GM12878 (cell line): ENCODE measurements around the gene TARBP1. TPM values are rescaled to one million over a fixed set of nuclear protein-coding genes. Genes with fewer than 3 reads are reported as not detected.
A peak's percentile ranks its signal among the peaks of the same experiment; 100 is the strongest.

ENCODE experiments used
- BHLHE40 ChIP-seq, 2 experiments: fragments of 450-650 bp in 1 of 2; IDR thresholded peaks; 2 replicates each; pipeline ENCODE4 v1.6.1; 2011 to 2017; ENCODE audit warnings: low read depth in 2 of 2, borderline replicate concordance in 1 of 2, improper control_type of control experiment in 1 of 2, low read length in 1 of 2, mild to moderate bottlenecking in 1 of 2
- CBFB ChIP-seq: IDR thresholded peaks from 2 replicates; pipeline ENCODE4 v1.6.1; 2016; ENCODE audit warnings: antibody characterized with exemption, low read depth
- CREB1 ChIP-seq: IDR thresholded peaks from 2 replicates; pipeline ENCODE4 v1.6.1; 2012; ENCODE audit warnings: low read depth, mild to moderate bottlenecking, inconsistent platforms
- EED ChIP-seq: sonication (generic); IDR thresholded peaks from 2 replicates; pipeline ENCODE4 v1.6.1; 2016; ENCODE audit warnings: antibody characterized with exemption, low read depth
- EP300 ChIP-seq, 2 experiments: fragments of 150-350 bp in 1 of 2; IDR thresholded peaks; 2 replicates each; pipeline ENCODE4 v1.6.1; 2011 to 2012; ENCODE audit warnings: low read depth in 2 of 2, low read length in 2 of 2, borderline replicate concordance in 1 of 2, improper control_type of control experiment in 1 of 2, inconsistent platforms in 1 of 2; ENCODE audit not compliant: control insufficient read depth in 1 of 2
- IKZF2 ChIP-seq, 2 experiments: fragments of 450-650 bp; IDR thresholded peaks; 2 replicates each; pipeline ENCODE4 v1.6.1; 2017; ENCODE audit warnings: mild to moderate bottlenecking in 2 of 2, moderate library complexity in 2 of 2
- JUND ChIP-seq: IDR thresholded peaks from 2 replicates; pipeline ENCODE4 v1.6.1; 2012; ENCODE audit warnings: low read depth, mild to moderate bottlenecking, low read length, improper control_type of control experiment, moderate library complexity
- MEF2A ChIP-seq: IDR thresholded peaks from 2 replicates; pipeline ENCODE4 v1.6.1; 2011; ENCODE audit warnings: low read depth, mild to moderate bottlenecking, low read length, moderate library complexity; ENCODE audit not compliant: insufficient read depth
- MXI1 ChIP-seq: fragments of 150-350 bp; IDR thresholded peaks from 2 replicates; pipeline ENCODE4 v1.6.1; 2011; ENCODE audit warnings: low read depth, mild to moderate bottlenecking, inconsistent platforms, low read length, improper control_type of control experiment
- NFIC ChIP-seq: IDR thresholded peaks from 2 replicates; pipeline ENCODE4 v1.6.1; 2012; ENCODE audit warnings: low read depth, mild to moderate bottlenecking, inconsistent platforms, low read length, moderate library complexity
- NFXL1 ChIP-seq: fragments of 450-650 bp; IDR thresholded peaks from 2 replicates; pipeline ENCODE4 v1.6.1; 2017; ENCODE audit warnings: antibody characterized with exemption, mild to moderate bottlenecking, borderline replicate concordance
- NR2F1 ChIP-seq: fragments of 450-650 bp; conservative IDR thresholded peaks from 2 replicates; pipeline ENCODE4 v1.6.1; 2017; ENCODE audit warnings: mild to moderate bottlenecking
- POLR2A ChIP-seq: IDR thresholded peaks from 2 replicates; pipeline ENCODE4 v1.6.1; 2011; ENCODE audit warnings: low read depth, mild to moderate bottlenecking, low read length
- SMAD1 ChIP-seq: fragments of 450-650 bp; IDR thresholded peaks from 2 replicates; pipeline ENCODE4 v1.6.1; 2018; ENCODE audit warnings: mild to moderate bottlenecking, low read depth; ENCODE audit not compliant: partially characterized antibody
- TARDBP ChIP-seq: IDR thresholded peaks from 2 replicates; pipeline ENCODE4 v1.6.1; 2016; ENCODE audit warnings: borderline replicate concordance
- WRNIP1 ChIP-seq: IDR thresholded peaks from 2 replicates; pipeline ENCODE4 v1.6.1; 2011; ENCODE audit warnings: low read depth, low read length, improper control_type of control experiment, borderline replicate concordance
- ZNF24 ChIP-seq: fragments of 450-650 bp; IDR thresholded peaks from 2 replicates; pipeline ENCODE4 v1.6.1; 2017; ENCODE audit warnings: antibody characterized with exemption, mild to moderate bottlenecking
- polyA plus RNA-seq, 11 experiments: library from polyadenylated mRNA; depleted of rRNA in 4 of 11; unstranded in 6 of 11; stranded (reverse) in 5 of 11; fragments of >200 nt; fragmentation: Nextera tagmentation in 4 of 11; fragmentation: Illumina TruSeq in 1 of 11; extraction: Ambion mirVana in 4 of 11; extraction: Trizol in 1 of 11; gene quantifications; 1 replicate in 1 of 11; 2 replicates in 10 of 11; pipeline versions ENCODE4 v1.2.1 to v1.2.3, GENCODE V29; 2011 to 2016; ENCODE audit warnings: inconsistent platforms in 2 of 11, missing spikeins in 2 of 11, low read depth in 1 of 11
- total RNA-seq, 4 experiments: library from RNA; depleted of rRNA in 3 of 4; stranded (reverse); fragments of >200 nt in 3 of 4; fragmentation: Illumina TruSeq in 1 of 4; extraction: Trizol in 1 of 4; gene quantifications; 2 replicates each; pipeline versions ENCODE4 v1.2.1 to v1.2.3, GENCODE V29; 2013 to 2021
- TF ChIP-seq, protein P1 (sequence below), 3 experiments: IDR thresholded peaks in 2 of 3; conservative IDR thresholded peaks in 1 of 3; 2 replicates each; pipeline ENCODE4 v1.5.1; 2011; ENCODE audit warnings: low read depth in 3 of 3, low read length in 3 of 3, mild to moderate bottlenecking in 3 of 3, control low read depth in 2 of 3, moderate library complexity in 2 of 3, inconsistent platforms in 1 of 3, mixed read lengths in 1 of 3; ENCODE audit not compliant: control insufficient read depth in 2 of 3, insufficient read depth in 1 of 3; ENCODE audit errors: extremely low read depth in 1 of 3
- TF ChIP-seq, protein P2 (sequence below): fragments of 450-650 bp; IDR thresholded peaks from 2 replicates; pipeline ENCODE4 v1.6.1; 2017; ENCODE audit warnings: borderline replicate concordance
- TF ChIP-seq, protein P3 (sequence below): IDR thresholded peaks from 2 replicates; pipeline ENCODE4 v1.6.1; 2012; ENCODE audit warnings: low read length, inconsistent platforms
- TF ChIP-seq, protein P4 (sequence below): IDR thresholded peaks from 2 replicates; pipeline ENCODE4 v1.6.1; 2011; ENCODE audit warnings: low read depth, mild to moderate bottlenecking, low read length, moderate library complexity, borderline replicate concordance; ENCODE audit errors: extremely low read depth
- TF ChIP-seq, protein P5 (sequence below): IDR thresholded peaks from 2 replicates; pipeline ENCODE4 v1.6.1; 2011; ENCODE audit warnings: borderline replicate concordance, low read depth, mild to moderate bottlenecking, moderate library complexity, mixed read lengths, low read length; ENCODE audit not compliant: insufficient read depth; ENCODE audit errors: extremely low read length

The TARBP1 gene
- total and polyA plus RNA-seq, 10 of the 15 experiments (the other 5 are each of a cell fraction or from before 2014, with no cell fraction given) = 10.8 to 94.4 (median 35.3) TPM

DNA sequence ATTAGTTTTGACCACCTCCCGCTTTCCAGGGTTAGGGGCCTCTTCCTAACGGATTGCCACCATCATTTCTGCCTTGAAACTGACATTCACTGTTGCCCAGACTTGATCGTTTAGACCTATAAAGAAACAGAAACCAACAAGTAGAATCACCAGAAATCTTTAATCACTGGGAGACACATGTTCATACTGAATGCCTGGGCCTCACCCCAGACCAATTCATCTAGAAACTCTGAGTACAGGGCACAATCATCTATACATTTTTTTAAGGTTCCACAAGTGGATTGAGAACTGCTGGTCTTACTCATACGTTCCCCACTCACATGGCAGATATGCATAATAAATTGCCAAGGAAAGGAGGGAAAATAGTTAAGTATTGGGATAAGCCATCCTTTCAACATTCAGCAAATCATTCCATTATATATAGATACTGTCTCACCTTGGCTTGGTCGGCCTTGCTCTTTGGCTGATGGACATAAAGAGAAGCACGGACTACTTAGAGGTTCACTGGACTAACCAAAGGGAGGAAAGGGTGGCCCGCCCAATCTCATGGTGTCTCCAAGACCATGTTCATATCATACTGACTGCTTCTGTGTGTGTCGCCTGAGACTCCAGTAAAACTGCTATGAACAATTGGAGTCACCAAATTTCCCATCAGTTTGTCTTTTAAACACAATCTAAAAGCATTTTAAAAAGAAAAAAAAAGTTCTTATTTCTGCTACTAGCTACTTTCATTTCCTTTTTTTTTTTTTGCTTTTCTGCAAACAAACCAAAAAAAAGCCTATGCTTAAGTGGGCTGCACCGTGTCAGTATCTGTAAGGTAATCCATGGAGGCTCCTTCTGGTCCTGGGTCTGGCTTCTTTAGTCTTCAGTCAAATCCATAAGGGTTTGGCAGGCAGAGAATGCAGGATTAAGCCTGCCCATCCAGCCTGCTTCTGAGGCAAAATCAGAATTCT is 9.4 kb upstream of the TARBP1 start (continued):
- TF ChIP-seq ZNF24 (peak; percentile 77), POLR2A (no peak), CBFB (0 out of 2 replicates have a peak, but pooled peaks have one; percentile 0), TARDBP (no peak), NFXL1 (no peak), NR2F1 (no peak), NFIC (peak; percentile 74; the same call in 1 of the 2 replicates), EED (peak; percentile 63; the same call in 1 of the 2 replicates), CREB1 (peak; percentile 34; the same call in 1 of the 2 replicates), SMAD1 (no peak), WRNIP1 (no peak), EP300 (IDR thresholded peaks at IDR 0.05; ENCODE audit: borderline replicate concordance in 1 of 2, control insufficient read depth in 1 of 2, low read depth in 2 of 2, low read length in 2 of 2) (peak in 1 of 2 experiments; percentile 61; a peak in 1 of 4 replicates), IKZF2 (IDR thresholded peaks at IDR 0.05) (peak in 1 of 2 experiments; percentile 38; a peak in 1 of 4 replicates), MXI1 (no peak), BHLHE40 (IDR thresholded peaks at IDR 0.05; ENCODE audit: borderline replicate concordance in 1 of 2, low read depth in 2 of 2, low read length in 1 of 2) (0 out of 4 replicates have a peak, but pooled peaks of 1 of the 2 experiments have one; percentile 16), JUND (no peak), MEF2A (0 out of 2 replicates have a peak, but pooled peaks have one; percentile 39)
- TF ChIP-seq, protein P1, sequence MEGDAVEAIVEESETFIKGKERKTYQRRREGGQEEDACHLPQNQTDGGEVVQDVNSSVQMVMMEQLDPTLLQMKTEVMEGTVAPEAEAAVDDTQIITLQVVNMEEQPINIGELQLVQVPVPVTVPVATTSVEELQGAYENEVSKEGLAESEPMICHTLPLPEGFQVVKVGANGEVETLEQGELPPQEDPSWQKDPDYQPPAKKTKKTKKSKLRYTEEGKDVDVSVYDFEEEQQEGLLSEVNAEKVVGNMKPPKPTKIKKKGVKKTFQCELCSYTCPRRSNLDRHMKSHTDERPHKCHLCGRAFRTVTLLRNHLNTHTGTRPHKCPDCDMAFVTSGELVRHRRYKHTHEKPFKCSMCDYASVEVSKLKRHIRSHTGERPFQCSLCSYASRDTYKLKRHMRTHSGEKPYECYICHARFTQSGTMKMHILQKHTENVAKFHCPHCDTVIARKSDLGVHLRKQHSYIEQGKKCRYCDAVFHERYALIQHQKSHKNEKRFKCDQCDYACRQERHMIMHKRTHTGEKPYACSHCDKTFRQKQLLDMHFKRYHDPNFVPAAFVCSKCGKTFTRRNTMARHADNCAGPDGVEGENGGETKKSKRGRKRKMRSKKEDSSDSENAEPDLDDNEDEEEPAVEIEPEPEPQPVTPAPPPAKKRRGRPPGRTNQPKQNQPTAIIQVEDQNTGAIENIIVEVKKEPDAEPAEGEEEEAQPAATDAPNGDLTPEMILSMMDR (IDR thresholded peaks at IDR 0.05 in 2 of 3, conservative IDR thresholded peaks at IDR 0.05 in 1 of 3; ENCODE audit: control insufficient read depth in 2 of 3, extremely low read depth in 1 of 3, insufficient read depth in 1 of 3, low read depth in 3 of 3, low read length in 3 of 3) = no peak
- TF ChIP-seq, protein P2, sequence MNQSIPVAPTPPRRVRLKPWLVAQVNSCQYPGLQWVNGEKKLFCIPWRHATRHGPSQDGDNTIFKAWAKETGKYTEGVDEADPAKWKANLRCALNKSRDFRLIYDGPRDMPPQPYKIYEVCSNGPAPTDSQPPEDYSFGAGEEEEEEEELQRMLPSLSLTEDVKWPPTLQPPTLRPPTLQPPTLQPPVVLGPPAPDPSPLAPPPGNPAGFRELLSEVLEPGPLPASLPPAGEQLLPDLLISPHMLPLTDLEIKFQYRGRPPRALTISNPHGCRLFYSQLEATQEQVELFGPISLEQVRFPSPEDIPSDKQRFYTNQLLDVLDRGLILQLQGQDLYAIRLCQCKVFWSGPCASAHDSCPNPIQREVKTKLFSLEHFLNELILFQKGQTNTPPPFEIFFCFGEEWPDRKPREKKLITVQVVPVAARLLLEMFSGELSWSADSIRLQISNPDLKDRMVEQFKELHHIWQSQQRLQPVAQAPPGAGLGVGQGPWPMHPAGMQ = no peak
- TF ChIP-seq, protein P3, sequence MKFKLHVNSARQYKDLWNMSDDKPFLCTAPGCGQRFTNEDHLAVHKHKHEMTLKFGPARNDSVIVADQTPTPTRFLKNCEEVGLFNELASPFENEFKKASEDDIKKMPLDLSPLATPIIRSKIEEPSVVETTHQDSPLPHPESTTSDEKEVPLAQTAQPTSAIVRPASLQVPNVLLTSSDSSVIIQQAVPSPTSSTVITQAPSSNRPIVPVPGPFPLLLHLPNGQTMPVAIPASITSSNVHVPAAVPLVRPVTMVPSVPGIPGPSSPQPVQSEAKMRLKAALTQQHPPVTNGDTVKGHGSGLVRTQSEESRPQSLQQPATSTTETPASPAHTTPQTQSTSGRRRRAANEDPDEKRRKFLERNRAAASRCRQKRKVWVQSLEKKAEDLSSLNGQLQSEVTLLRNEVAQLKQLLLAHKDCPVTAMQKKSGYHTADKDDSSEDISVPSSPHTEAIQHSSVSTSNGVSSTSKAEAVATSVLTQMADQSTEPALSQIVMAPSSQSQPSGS = peak; percentile 68
- TF ChIP-seq, protein P4, sequence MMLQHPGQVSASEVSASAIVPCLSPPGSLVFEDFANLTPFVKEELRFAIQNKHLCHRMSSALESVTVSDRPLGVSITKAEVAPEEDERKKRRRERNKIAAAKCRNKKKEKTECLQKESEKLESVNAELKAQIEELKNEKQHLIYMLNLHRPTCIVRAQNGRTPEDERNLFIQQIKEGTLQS = no peak
- TF ChIP-seq, protein P5, sequence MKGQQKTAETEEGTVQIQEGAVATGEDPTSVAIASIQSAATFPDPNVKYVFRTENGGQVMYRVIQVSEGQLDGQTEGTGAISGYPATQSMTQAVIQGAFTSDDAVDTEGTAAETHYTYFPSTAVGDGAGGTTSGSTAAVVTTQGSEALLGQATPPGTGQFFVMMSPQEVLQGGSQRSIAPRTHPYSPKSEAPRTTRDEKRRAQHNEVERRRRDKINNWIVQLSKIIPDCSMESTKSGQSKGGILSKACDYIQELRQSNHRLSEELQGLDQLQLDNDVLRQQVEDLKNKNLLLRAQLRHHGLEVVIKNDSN = no peak
